H9 (cell line): ENCODE results near the gene ARHGAP12. TPM values are rescaled to one million over a fixed set of nuclear protein-coding genes. Genes with fewer than 3 reads are reported as not detected.

ENCODE experiments used
- DNase-seq: peaks from one replicate; pipeline ENCODE4 v3.0.0-alpha.2; 2017
- H2AFZ ChIP-seq: one replicate; pipeline ENCODE4 v1.6.1; 2013; ENCODE audit warnings: mild to moderate bottlenecking, low read length, control low read depth, moderate library complexity
- H2AK5ac ChIP-seq: 2 replicates; pipeline ENCODE4 v1.6.1; 2013; ENCODE audit warnings: low read length, control low read depth, mixed read lengths; ENCODE audit not compliant: insufficient read length
- H2BK120ac ChIP-seq: one replicate; pipeline ENCODE4 v1.6.1; 2013; ENCODE audit warnings: low read depth, mild to moderate bottlenecking, low read length, control low read depth, inconsistent platforms; ENCODE audit not compliant: poor library complexity, severe bottlenecking
- H2BK12ac ChIP-seq: 2 replicates; pipeline ENCODE4 v1.6.1; 2013; ENCODE audit warnings: low read length, control low read depth, mixed read lengths, low read depth; ENCODE audit not compliant: insufficient read length
- H2BK15ac ChIP-seq: 2 replicates; pipeline ENCODE4 v1.6.1; 2013; ENCODE audit warnings: low read depth, low read length, control low read depth
- H2BK20ac ChIP-seq: one replicate; pipeline ENCODE4 v1.6.1; 2013; ENCODE audit warnings: low read depth, mild to moderate bottlenecking, low read length, control low read depth, inconsistent platforms; ENCODE audit not compliant: poor library complexity, severe bottlenecking
- H2BK5ac ChIP-seq: 2 replicates; pipeline ENCODE4 v1.6.1; 2013; ENCODE audit warnings: low read length, control low read depth, mixed read lengths; ENCODE audit not compliant: insufficient read length
- H3K14ac ChIP-seq: 2 replicates; pipeline ENCODE4 v1.6.1; 2013; ENCODE audit warnings: low read length, control low read depth; ENCODE audit not compliant: insufficient read depth
- H3K18ac ChIP-seq: 2 replicates; pipeline ENCODE4 v1.6.1; 2013; ENCODE audit warnings: low read depth, mild to moderate bottlenecking, mixed read lengths, low read length, control low read depth; ENCODE audit not compliant: insufficient read length
- H3K23ac ChIP-seq: 2 replicates; pipeline ENCODE4 v1.6.1; 2013; ENCODE audit warnings: low read length, control low read depth, mixed read lengths, low read depth; ENCODE audit not compliant: insufficient read length
- H3K23me2 ChIP-seq: 2 replicates; pipeline ENCODE4 v1.6.1; 2013; ENCODE audit warnings: low read depth, mild to moderate bottlenecking, mixed read lengths, low read length, control low read depth; ENCODE audit not compliant: insufficient read length, poor library complexity, severe bottlenecking
- H3K27ac ChIP-seq: 2 replicates; pipeline ENCODE4 v1.5.1; 2013; ENCODE audit warnings: low read length, control low read depth, mixed read lengths, low read depth; ENCODE audit not compliant: insufficient read length
- H3K27me3 ChIP-seq: 2 replicates; pipeline ENCODE4 v1.6.1; 2013; ENCODE audit warnings: low read length, control low read depth, inconsistent platforms; ENCODE audit not compliant: insufficient read depth
- H3K4ac ChIP-seq: 2 replicates; pipeline ENCODE4 v1.6.1; 2013; ENCODE audit warnings: low read depth, mild to moderate bottlenecking, control low read depth, inconsistent platforms, low read length, moderate library complexity
- H3K4me1 ChIP-seq: 2 replicates; pipeline ENCODE4 v1.6.1; 2013; ENCODE audit warnings: low read length, control low read depth, inconsistent platforms; ENCODE audit not compliant: insufficient read depth
- H3K4me2 ChIP-seq: 2 replicates; pipeline ENCODE4 v1.6.1; 2013; ENCODE audit warnings: low read length, control low read depth, mixed read lengths; ENCODE audit not compliant: insufficient read length, insufficient read depth
- H3K56ac ChIP-seq: 2 replicates; pipeline ENCODE4 v1.6.1; 2013; ENCODE audit warnings: low read depth, mild to moderate bottlenecking, mixed read lengths, low read length, control low read depth; ENCODE audit not compliant: insufficient read length
- H3K79me1 ChIP-seq: 2 replicates; pipeline ENCODE4 v1.6.1; 2013; ENCODE audit warnings: low read depth, mild to moderate bottlenecking, moderate library complexity, low read length, control low read depth, inconsistent platforms; ENCODE audit not compliant: insufficient read depth, poor library complexity, severe bottlenecking
- H3K79me2 ChIP-seq: 2 replicates; pipeline ENCODE4 v1.6.1; 2013; ENCODE audit warnings: low read length, control low read depth, inconsistent platforms; ENCODE audit not compliant: insufficient read depth
- H3K9ac ChIP-seq: 2 replicates; pipeline ENCODE4 v1.6.1; 2013; ENCODE audit warnings: low read length, control low read depth, mixed read lengths; ENCODE audit not compliant: insufficient read length; ENCODE audit errors: extremely low read depth
- H3K9me3 ChIP-seq: one replicate; pipeline ENCODE4 v1.6.1; 2013; ENCODE audit warnings: low read depth, low read length, inconsistent platforms; ENCODE audit not compliant: control insufficient read depth
- H3T11ph ChIP-seq: one replicate; pipeline ENCODE4 v1.6.1; 2013; ENCODE audit warnings: mild to moderate bottlenecking, low read length, control low read depth, inconsistent platforms
- H4K20me1 ChIP-seq: one replicate; pipeline ENCODE4 v1.6.1; 2013; ENCODE audit not compliant: control insufficient read depth, insufficient read length, insufficient read depth
- H4K5ac ChIP-seq: 2 replicates; pipeline ENCODE4 v1.6.1; 2013; ENCODE audit warnings: low read depth, mild to moderate bottlenecking, mixed read lengths, low read length, control low read depth; ENCODE audit not compliant: insufficient read length
- H4K8ac ChIP-seq: replicated peaks from 2 replicates; pipeline ENCODE4 v1.6.1; 2013; ENCODE audit warnings: low read length, control low read depth, mixed read lengths, low read depth; ENCODE audit not compliant: insufficient read length
- H4K91ac ChIP-seq: 2 replicates; pipeline ENCODE4 v1.6.1; 2013; ENCODE audit warnings: low read depth, mild to moderate bottlenecking, moderate library complexity, mixed read lengths, low read length, control low read depth; ENCODE audit not compliant: insufficient read length
- H3K27ac Mint-ChIP-seq, 3 experiments: 2 replicates in 2 of 3; 3 replicates in 1 of 3; pipeline ENCODE4 v1.8.0; 2020 to 2021; ENCODE audit warnings: mixed read lengths in 3 of 3, mild to moderate bottlenecking in 1 of 3, moderate library complexity in 1 of 3
- H3K27me3 Mint-ChIP-seq: 2 replicates; pipeline ENCODE4 v1.8.0; 2021; ENCODE audit warnings: low read depth, mild to moderate bottlenecking, moderate library complexity, mixed read lengths
- H3K36me3 Mint-ChIP-seq, 3 experiments: 2 replicates in 2 of 3; 3 replicates in 1 of 3; pipeline ENCODE4 v1.8.0; 2020 to 2021; ENCODE audit warnings: low read depth in 3 of 3, mixed read lengths in 3 of 3; ENCODE audit not compliant: insufficient read depth in 1 of 3
- H3K4me1 Mint-ChIP-seq, 2 experiments: 2 replicates each; pipeline ENCODE4 v1.8.0; 2020; ENCODE audit warnings: mixed read lengths in 2 of 2
- H3K4me3 Mint-ChIP-seq, 2 experiments: 2 replicates in 1 of 2; 3 replicates in 1 of 2; pipeline ENCODE4 v1.8.0; 2020 to 2021; ENCODE audit warnings: mild to moderate bottlenecking in 2 of 2, mixed read lengths in 2 of 2, moderate library complexity in 1 of 2
- H3K9me3 Mint-ChIP-seq, 2 experiments: 2 replicates in 1 of 2; 3 replicates in 1 of 2; pipeline ENCODE4 v1.8.0; 2020; ENCODE audit warnings: mild to moderate bottlenecking in 2 of 2, mixed read lengths in 2 of 2, moderate library complexity in 1 of 2
- total RNA-seq: library from RNA; stranded (reverse); gene quantifications from 2 replicates; pipeline ENCODE4 v1.2.1, GENCODE V29; 2021
- TF ChIP-seq, protein P1 (sequence below): fragments of 200-600 bp; sonication (generic); conservative IDR thresholded peaks from 3 replicates; pipeline ENCODE4 v1.8.0; 2021; ENCODE audit warnings: antibody characterized with exemption, mild to moderate bottlenecking

The ARHGAP12 gene
- total RNA-seq, 1 experiment from 2014 or later = 34.3 TPM

DNA sequence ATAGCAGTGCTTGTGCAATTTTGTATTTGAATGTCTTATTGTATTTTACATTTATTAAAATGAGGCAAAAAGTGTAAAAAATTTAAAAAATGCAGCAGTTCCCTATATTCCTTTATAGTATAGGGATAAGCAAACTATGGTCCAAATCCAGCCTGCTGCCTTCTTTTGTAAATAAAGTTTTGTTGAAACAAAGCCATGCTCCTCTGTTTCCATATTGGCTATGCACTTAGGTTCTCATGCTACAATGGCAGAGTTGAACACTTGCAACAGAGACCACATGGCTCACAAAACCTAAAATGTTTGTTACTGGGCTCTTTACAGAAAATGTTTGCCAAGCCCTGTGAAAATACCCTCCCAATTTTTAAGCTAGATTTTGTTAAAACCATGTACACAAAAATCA lies 50.1 kb downstream of the ARHGAP12 start:
- peaks cover 7 to 14% of the 10 kb centered on the region in 2 experiments for H3K4me1 Mint-ChIP-seq
- H3K27me3 ChIP-seq = no peaks in the 10 kb centered on the region

More for the DNA sequence above, 50.1 kb downstream of the ARHGAP12 start:
- Histone ChIP-seq H4K91ac (no peak overlapping the region), H3K9ac (no peak overlapping the region), H3K23me2 (no peaks in the 10 kb centered on the region), H3K14ac (no peak overlapping the region), H2BK12ac (no peak overlapping the region), H2BK120ac (no peak overlapping the region), H4K8ac (no peak overlapping the region), H3K27ac (no peak overlapping the region), H3K9me3 (no peaks in the 10 kb centered on the region), H2BK5ac (no peak overlapping the region), H4K5ac (no peak overlapping the region), H4K20me1 (no peaks in the 10 kb centered on the region), H2BK20ac (no peak overlapping the region), H3T11ph (no peak overlapping the region), H3K79me1 (no peaks in the 10 kb centered on the region), H3K56ac (no peak overlapping the region), H3K18ac (no peak overlapping the region), H3K23ac (no peak overlapping the region), H2BK15ac (no peak overlapping the region), H2AK5ac (no peak overlapping the region), H2AFZ (no peak overlapping the region), H3K4ac (no peak overlapping the region), H3K79me2 (no peaks in the 10 kb centered on the region; the same call in 1 of the 2 replicates), H3K4me2 (no peak overlapping the region), H3K4me1 (no peaks in the 10 kb centered on the region)
- Mint-ChIP-seq H3K4me3 (no peak overlapping the region), H3K36me3 (peaks cover 0 to 3% (median 0%) of the 10 kb centered on the region in 3 experiments; a peak in 1 of 7 replicates), H3K27ac (peak overlapping the region in 1 of 3 experiments; percentile 48; a peak in 1 of 7 replicates), H3K9me3 (no peaks in the 10 kb centered on the region), H3K27me3 (no peaks in the 10 kb centered on the region)
- TF ChIP-seq, protein P1, sequence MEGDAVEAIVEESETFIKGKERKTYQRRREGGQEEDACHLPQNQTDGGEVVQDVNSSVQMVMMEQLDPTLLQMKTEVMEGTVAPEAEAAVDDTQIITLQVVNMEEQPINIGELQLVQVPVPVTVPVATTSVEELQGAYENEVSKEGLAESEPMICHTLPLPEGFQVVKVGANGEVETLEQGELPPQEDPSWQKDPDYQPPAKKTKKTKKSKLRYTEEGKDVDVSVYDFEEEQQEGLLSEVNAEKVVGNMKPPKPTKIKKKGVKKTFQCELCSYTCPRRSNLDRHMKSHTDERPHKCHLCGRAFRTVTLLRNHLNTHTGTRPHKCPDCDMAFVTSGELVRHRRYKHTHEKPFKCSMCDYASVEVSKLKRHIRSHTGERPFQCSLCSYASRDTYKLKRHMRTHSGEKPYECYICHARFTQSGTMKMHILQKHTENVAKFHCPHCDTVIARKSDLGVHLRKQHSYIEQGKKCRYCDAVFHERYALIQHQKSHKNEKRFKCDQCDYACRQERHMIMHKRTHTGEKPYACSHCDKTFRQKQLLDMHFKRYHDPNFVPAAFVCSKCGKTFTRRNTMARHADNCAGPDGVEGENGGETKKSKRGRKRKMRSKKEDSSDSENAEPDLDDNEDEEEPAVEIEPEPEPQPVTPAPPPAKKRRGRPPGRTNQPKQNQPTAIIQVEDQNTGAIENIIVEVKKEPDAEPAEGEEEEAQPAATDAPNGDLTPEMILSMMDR = no peak
- DNase-seq = no peak
